NOMO-1 treated with dmso at 0.1 percent for 144 hours (cell line): ENCODE measurements around the gene VEZF1.
A peak's percentile ranks its signal among the peaks of the same experiment; 100 is the strongest.

ENCODE experiments used
- DNase-seq: peaks from one replicate; lab custom pipeline; 2025; ENCODE audit not compliant: unreplicated experiment; lab: John Stamatoyannopoulos, UW

The VEZF1 gene

DNA sequence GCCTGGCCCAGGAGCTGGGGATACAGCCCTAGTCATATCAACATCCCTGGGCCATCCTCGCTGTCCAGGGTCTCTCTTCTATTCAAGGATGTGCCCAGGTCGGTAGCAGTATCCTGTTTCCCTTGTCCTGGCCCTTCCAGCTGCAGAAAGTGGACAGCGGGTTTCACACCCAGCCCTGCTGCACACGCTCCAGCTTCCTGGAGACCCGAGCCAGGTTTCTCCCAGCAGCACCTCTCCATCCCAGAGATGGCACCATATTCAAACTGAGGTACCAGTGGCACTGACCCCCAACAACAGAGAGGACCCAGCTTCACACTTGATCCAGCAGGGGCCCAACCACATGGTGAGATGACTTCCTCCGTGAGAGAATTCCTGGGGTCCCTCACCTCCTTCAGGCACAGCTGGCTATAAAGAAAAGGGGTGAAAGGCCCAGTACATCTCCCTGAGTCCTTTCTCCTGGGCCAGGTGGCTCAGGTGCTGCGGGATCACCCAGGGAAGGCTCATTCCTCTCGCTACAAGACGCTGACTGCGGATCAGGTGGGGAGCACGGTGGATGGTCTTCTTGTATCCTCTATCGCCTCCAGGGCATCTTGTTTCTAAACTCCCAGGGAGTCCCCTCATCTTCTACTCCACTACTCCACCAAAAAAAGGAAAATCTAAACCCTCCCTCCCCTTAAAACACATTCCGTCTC lies 34.2 kb downstream of the VEZF1 start:
- no peak for DNase-seq

DNA sequence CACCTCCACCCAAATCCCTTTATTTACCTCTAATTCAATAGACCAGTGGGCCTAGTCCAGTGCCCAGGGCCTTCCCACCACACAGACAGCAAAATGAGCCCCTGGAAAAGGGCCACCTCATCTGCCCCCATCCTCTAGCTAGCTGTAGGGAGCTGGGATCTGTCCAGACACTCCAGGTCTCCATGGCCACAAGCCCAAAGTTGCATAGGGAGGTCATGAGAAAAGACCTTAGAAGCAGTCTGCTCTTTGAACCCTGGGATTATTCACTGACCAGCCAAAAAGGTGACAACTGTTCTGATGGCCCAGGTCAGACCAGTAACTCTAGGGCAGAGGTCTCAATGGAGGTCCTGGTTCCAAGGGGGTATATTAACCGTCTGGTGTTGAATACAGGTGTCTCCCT lies 34.8 kb downstream of the VEZF1 start:
- no peak for DNase-seq

DNA sequence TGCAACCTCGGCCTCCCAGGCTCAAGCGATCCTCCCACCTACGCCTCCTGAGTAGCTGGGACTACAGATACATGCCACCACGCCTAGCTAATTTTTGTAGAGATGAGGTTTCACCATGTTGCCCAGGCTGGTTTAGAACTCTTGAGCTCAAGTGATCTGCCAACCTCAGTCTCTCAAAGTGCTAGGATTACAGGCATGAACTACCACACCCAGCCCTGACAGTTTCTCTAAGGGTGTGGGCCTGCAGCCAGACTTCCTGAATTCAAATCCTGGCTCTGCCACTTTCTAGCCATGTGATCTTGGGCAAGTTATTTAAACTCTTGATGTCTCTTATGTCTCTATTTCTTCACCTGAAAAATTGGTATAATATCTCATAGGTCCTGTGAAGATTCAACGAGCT lies 38.4 kb downstream of the VEZF1 start:
- DNase-seq: no peak

DNA sequence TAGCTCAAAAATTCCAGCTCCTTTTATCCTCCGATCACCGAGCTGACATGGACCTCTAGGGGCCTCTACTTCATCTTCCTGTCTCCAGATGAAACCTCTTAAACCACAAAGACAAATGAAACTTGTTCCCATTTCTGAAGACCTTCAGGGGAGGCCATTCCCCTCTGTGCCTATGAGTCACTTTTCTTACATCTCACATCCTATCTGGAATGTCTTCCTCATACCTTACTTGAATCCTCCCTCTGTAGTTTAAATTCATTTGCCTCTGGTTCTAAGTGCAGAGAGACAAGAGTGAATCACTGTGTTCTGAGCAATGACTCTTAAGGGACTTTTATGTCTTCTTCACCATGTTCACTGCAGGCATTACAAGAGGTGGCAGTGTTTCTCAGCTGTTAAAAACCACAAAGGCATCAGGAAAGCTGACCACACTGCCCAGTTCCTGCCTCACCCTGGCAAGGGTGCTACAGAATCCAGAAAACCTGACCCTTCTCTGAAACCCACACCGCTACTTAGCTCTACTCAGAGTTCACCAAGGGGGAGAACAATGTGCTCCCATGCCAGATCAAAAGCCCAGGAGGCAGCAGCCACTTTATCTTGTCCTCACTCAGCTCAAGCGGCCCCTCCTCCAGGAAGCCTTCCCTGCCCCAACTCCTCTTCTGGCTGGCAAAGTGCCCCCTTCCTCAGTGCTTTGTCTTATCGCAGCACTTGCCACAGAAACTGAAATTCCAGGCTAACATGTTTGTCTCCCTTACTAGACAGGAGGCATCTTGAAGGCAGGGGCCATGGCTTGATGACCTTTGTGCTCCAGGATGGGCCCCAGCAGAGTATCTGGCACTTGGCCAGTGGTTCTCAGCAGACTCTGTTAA lies 39.3 kb downstream of the VEZF1 start:
- no peak for DNase-seq

DNA sequence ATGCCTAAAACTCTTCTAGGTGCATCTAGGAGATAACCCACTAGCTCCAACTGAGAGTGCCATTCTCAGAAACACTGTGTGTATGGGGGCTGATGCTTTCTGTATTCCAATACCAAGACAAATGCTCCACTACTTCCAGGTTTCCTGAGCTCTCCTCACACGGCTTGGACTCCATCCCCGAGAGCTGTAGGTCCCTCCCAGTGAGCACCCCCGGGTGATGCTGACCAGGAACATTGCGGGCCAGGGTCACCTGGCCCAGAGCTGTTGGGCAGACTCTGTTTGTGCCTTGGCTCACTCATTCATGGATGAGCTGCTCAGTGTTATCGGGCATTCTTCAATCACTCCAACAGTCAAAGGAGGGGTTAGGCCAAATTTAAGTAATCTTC lies 39.9 kb downstream of the VEZF1 start:
- DNase-seq: no peak

DNA sequence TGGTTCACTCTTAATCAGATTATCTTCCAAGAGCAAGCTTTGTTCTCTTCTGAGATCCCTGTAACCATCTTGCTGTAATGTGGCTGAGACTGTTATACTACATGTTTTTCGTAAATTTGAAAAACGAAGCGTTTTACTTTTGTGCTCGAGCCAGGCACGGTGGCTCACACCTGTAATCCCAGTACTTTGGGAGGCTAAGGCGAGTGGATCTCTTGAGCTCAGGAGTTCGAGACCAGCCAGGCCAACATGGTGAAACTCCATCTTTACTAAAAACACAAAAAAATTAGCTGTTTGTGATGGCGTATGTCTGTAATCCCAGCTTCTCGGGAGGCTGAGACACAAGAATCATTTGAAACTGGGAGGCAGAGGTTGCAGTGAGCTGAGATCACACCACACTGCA lies 40.7 kb downstream of the VEZF1 start:
- DNase-seq: no peak

DNA sequence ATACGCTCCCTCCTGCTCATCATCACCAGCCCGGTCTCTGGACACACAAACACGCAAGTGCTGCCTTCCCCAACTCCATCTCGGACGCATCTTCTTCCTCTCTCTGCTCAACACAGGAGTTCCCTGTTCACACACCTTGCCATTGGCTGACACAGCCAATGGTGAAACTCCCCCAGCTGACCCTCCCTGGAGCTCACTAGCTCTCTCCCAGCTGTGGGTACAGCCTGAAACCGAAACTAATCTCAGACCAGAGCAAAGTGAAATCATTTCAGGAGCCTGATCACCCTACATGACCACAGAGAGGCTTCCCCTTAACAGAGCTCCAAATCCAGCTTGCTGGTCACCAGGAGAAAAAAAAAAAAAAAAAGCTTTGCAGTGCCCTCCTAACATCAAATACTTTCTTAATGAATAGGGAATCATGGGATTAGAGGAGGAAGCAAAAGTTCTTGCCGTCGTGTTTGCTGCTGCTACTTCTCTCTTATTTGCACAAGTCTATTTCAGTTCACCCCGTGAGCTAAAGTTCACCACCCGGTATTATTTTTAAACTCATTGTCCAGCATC lies 41.2 kb downstream of the VEZF1 start:
- peak; percentile 86 for DNase-seq

DNA sequence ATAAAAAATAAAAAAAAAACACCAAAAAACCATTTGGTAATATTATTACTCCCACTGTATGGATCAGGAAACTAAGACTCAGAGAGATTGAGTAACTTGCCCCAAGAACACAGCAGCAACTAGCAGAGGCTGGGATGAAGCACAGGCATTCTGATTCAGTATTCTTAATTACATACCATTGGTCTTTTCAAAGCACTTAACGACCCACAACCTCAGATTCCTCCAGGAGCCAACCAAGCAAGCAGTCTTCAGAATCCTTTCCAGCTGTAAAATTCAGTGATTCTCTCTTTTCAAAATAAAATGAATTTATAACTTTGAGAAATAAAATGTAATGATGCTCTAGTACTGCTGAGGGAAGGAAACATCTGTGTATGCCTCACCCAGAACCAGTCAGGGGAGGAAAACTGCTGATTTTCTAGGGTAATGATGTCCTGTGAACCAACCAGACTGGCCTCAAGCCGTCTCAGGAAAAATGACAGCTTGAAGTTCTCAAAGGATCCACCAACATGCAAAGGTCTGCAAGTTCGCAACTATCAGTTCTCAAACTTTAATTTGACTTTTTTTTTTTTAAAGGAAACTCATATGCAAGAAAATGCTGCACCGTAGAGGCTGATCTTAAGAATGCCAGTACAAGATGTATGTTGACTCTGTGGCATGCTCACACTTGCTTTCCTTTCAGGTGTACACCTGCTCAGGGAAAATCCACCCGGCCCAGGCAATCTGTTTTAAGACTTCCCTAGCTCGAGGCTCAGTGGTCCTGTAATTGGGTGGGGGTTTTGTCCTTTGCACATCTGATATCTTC lies 41.9 kb downstream of the VEZF1 start:
- no peak for DNase-seq

DNA sequence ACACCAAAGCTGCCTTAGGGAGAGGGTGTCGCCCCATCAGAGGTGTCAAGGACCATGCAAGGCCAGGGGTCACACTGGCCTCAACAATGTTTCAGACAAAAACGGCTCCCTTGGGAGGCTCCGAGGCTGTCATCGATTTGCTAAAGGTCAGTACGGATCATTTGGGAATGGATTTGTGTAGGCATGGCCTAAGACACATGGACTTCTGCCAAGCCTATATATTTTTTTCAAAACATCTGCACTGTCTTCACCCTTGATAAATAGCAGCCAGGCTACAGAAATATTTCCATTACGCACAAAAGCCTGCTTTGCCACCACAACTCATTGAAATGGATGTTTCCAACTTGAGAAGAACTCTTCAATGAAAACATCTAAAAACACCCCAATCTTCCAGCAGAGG lies 43.1 kb downstream of the VEZF1 start:
- DNase-seq: no peak

DNA sequence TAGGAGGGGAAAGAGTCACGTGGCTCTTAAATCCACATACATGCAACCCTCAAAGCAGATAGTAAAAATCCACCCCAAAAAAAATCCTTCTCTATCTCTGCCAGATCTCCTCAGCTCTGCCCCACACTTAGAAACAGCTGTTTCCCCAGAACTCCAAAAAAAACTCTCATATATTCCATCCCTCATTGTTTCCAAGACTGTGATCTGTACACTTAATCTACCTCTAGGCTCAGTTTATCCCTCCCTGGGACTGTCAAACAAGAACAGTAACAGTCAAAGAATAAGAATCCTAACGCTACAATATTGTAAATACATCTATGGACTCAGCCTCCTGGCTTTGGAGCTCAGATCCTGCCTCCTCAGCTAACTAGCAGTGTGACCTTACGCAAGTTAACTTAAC lies 44.4 kb downstream of the VEZF1 start:
- DNase-seq: no peak

DNA sequence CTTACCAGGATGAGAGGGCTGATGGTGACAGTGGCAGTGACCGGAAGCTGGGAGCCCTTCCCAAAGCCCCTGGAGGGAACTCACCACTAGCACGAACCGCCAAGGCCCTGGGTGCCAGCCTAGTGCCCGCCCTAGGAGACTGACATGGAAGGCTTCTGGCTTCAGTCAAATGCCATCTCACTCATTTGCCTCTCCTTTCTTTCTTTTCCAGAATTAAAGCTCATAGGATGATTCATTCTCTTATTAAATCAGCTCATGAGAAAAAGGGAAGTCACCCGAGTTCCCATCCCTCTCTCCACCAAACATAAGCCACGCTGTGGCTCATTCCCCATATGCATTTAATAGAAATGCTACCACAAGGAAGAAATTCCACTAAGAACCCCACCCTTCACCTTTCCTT lies 44.9 kb downstream of the VEZF1 start:
- peak; percentile 25 for DNase-seq

DNA sequence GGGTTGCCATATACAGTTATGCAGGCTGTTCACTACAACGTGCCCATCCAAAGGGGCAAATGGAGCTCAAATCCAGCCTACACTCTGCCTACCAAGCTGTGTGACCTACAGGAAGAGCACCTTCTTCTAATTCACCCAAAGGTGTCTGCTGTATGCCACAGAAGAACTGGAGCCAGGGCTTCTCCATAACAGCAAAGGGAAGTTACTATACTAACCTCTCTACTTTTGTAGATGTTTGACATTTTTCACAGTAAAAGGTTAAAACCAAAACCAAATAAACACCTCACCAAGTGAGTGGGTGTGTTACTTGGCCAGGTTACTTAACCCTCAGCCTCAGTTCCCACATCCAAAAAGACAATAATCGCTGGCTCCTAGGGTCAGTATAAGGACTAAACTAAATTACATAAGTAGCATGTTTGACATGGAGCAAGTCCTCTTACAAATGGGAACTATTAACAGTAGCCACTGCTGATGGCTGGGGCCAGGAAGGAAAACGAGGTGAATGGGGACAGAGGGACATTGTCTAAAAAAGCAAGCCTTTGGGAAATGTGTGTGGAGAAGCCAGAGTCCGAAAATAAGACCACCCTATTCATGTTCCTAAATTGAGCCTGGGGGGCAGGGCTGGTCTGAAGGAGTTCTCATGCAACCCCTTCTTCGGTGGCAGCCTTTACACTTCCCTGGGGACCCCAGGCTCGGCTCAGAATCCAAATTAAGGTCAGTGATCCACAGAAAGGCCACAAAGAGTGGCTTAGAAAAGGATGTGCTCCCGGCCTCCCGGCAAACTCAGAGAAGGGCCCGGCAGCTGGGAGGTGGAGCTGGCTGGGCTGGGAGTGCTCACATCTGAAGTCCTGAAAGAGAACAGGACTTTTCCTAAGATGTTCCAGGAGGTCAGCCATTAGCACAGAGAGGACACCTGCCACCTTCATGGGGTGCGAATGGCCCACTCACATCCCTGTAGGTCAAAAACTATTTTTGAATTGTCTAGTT lies 46.4 kb downstream of the VEZF1 start:
- no peak for DNase-seq

DNA sequence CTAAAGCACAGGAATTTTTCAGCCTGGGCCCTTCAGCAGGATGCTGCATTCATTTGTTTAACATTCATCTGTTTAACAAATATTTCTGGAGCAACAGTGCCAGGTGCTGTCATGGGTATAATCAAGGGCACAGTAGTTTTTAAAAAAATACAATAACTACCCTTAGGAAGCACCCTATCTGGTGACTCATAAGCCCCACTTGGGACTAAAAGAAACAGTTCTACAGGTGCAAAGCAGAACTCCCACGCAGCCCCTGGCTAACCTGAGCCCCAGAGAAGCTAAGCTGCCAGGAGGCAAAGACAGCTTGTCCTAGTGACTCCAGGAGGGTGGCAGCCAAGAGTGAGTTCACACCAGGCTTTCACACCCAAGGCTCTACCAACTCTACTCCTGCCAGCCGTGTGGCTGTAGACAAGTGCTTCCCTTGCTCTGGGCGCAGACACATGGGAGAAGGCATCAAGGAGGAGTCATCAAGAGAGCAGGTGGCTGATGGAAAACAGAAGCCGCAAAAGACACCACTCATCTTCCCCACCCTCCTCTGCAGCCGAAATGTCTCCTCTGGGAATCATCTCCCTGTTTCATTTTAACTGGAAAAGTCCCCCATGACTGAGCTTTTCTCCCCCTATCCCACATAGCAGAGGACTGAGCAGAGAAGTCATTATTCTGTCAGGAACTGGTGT lies 47.3 kb downstream of the VEZF1 start:
- no peak for DNase-seq

DNA sequence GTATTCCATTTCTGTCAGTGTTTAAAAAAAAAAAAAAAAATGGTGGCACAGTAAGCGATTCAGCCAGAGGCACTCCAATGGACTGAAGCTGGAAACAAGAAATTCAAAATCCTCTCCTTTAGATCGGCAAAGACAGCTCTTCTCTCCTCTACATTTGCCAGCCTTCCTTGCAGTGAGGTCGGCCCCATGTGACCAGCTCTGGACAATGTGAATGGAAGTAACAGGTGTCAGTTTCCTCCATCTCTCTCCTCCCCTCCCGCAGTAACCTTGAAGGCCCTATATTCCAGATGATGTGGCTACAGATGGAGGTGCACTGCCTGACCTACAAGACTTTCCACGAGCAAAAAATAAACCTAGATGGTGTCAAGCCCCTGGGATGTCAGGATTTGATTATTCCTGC lies 47.8 kb downstream of the VEZF1 start:
- no peak for DNase-seq

DNA sequence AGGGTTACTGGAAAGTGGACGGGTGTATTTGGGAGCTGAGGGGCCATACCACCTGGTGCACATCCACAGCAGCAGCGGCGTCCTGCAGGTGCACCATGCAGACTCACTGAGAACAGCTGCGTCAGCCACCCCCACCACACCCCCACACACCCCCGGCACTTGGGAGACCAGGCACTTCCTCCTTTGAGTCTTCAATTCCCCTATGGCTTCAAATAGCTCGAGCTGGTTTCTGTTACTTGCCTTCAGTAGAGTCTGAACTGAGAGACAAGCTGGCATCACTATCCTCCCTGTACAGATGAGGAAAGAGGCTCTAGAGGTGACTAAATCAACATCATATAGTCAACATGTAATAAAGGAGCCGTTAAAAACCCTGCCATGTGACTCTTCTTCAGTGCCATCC lies 48.3 kb downstream of the VEZF1 start:
- peak; percentile 73 for DNase-seq

DNA sequence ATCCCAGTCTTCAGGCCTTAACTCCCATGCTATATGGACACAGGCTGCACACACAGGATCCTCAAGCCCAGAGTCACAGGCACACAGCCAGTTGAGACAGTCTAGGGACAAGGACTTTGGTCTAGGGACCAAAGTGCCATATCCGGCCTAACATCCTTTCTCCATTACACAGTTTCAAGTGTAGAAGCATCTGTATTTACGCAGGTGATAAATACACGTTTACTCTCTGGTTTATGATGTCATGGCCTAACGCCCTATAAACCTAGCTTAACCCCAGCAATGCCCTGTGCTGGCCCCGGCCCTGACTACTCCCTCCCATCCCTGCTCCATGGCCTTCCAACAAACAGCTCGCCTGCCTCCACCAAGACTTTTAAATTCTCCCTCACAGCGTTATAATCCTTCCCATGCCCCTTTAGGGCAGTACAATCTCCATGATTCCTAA lies 50.0 kb downstream of the VEZF1 start:
- DNase-seq: no peak

DNA sequence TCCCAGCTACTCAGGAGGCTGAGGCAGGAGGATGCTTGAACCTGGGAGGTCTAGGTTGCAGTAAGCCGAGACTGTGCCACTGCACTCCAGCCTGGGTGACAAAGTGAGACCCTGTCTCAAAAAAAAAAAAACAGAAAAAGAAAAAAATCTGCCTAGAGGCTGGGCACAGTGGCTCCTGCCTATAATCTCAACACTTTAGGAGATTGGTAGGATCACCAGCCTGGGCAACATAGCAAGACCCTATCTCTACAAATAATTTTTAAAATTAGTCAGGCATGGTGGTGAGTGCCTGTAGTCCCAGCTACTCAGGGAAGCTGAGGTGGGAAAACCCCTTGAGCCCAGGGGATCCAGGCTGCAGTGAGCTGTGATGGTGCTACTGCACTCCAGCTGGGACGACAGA lies 50.6 kb downstream of the VEZF1 start:
- DNase-seq: no peak

DNA sequence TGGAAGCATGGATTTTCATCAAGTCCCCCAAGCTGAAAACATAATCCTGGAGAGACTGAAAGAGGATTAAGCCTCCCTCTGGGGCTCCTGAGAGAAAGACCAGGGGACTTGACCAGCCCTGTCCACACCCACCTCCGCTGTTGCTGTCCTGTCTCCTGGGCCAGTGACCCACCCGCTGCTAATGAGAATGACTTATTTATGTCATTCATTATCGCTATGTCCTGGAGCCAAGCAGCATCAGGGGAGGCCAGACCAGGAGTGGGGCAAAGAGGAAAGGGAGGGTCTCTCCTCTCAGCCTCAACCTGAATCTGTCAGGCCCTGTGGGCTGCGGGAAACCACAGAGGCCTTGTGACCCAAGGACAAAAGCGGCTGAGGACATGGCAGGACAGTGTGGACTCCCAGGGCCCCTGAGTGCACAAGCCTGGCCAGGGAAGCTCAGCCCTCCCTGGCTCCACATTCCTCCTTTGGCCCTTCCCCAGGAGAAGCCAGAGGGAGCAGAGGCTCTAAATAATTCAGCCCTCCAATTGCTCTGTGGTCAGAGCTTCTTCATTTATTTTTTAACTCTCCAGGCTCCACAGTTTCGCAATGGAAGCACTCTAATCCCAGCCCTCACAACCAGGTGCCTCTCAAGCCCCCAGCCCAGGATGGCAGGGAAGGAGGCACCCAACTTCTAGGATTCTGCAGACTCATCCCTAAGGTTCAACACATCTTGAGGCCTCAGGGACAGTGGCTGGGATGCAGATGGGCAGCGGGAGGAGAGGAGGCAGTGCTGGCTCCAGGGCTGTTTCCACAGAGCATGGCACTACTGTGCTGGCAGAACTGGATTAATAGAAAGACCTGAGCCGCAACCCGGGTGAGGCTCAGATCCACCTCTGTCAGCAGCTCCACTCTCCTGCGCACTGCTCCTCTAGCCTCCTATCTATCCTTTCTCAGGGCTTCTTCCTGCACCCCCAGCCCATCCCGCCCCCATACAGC lies 51.9 kb downstream of the VEZF1 start:
- DNase-seq: no peak
